ENCODE measurements around the gene MBIP.

DNA sequence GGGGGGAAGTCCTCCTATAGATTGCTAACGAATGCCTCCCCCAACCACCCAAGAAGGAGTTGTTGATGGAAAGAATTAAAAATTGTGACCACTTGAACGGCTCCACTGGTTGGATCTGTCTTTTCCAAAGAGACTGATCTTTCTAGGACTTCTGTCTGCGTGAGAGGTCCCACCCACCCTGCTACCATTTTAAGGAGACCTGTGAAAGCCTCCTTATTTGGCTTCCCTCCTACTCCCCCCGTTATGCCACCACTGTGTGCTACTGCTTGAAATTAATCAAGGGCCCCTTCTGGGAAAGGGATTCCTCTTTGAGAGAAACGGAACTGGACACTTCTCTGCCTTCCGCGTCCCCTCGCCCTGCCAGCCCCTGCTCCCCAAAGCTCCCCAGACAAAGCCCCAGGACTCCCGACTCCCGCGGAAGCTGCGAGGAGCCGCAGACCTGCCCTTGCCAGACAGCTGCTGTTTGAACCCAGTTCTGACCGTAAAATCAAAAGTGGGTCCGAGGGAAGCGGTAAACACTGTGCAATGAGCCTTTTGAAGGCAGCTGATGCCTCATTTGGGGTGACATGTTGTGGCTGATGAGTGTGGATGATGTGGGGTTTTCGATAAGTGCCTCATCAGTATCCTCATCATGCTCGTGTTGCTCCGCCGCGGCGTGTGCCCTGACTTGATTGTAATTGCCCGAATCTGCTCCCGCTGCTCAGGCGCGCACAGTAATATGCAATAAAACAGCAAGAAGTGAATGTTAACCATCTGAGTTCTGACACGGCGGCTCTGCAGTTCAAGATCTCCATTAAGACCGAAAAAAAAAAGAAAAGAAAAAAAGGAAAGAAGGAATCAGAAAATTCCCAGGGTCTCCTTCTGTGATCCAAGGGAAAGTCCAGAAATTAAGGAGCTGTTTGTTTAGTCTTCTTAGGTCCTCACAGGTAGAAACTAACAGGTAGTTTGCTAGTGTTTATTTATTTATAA, 48.2 kb downstream of the MBIP start:
- TF ChIP-seq, protein P1, sequence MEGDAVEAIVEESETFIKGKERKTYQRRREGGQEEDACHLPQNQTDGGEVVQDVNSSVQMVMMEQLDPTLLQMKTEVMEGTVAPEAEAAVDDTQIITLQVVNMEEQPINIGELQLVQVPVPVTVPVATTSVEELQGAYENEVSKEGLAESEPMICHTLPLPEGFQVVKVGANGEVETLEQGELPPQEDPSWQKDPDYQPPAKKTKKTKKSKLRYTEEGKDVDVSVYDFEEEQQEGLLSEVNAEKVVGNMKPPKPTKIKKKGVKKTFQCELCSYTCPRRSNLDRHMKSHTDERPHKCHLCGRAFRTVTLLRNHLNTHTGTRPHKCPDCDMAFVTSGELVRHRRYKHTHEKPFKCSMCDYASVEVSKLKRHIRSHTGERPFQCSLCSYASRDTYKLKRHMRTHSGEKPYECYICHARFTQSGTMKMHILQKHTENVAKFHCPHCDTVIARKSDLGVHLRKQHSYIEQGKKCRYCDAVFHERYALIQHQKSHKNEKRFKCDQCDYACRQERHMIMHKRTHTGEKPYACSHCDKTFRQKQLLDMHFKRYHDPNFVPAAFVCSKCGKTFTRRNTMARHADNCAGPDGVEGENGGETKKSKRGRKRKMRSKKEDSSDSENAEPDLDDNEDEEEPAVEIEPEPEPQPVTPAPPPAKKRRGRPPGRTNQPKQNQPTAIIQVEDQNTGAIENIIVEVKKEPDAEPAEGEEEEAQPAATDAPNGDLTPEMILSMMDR (conservative IDR thresholded peaks at IDR 0.05; ENCODE audit: low read length): no peak
- TF ChIP-seq EZH2phosphoT487 (IDR thresholded peaks at IDR 0.05; ENCODE audit: borderline replicate concordance): no peak

Data from Loucy (cell line).